ENCODE results near the gene PCDHGA5. TPM values are rescaled to one million over a fixed set of nuclear protein-coding genes. Genes with fewer than 3 reads are reported as not detected.

PCDHGA5 gene
- total and polyA plus RNA-seq, 2 of the 8 experiments (the other 6 are each of a cell fraction or from before 2014, with no cell fraction given): 1.1 to 1.3 TPM

- TF ChIP-seq CTCF (IDR thresholded peaks at IDR 0.05; ENCODE audit: control extremely low read depth in 1 of 3, insufficient read depth in 1 of 3, low read depth in 1 of 3, low read length in 3 of 3) (peak; percentile 35 to 84 (median 74)), PHF8 (conservative IDR thresholded peaks at IDR 0.05; ENCODE audit: low read depth, low read length) (peak; percentile 35; the same call in 1 of the 2 replicates), POLR2A (IDR thresholded peaks at IDR 0.05; ENCODE audit: control extremely low read depth in 1 of 2, low read depth in 2 of 2, low read length in 2 of 2) (0 out of 3 replicates have a peak, but pooled peaks of 1 of the 2 experiments have one; percentile 24), TAF1 (IDR thresholded peaks at IDR 0.05; ENCODE audit: low read depth, low read length) (0 out of 2 replicates have a peak, but pooled peaks have one; percentile 24), KDM5A (IDR thresholded peaks at IDR 0.05; ENCODE audit: low read length) (no peak; the same call in 1 of the 2 replicates), YY1 (IDR thresholded peaks at IDR 0.05; ENCODE audit: low read depth, low read length) (0 out of 2 replicates have a peak, but pooled peaks have one; percentile 57)
These were observed 49.0 kb downstream of the PCDHGA5 start, which contains the start of gene PCDHGA10 (continued) for GRCh38 chr5:141412854-141413539.

Data from H1 (cell line).